ENCODE results near the gene RGS18. TPM values are rescaled to one million over a fixed set of nuclear protein-coding genes. Genes with fewer than 3 reads are reported as not detected.

RGS18 gene
- total and polyA plus RNA-seq, 2 of the 8 experiments (the other 6 are each of a cell fraction or from before 2014, with no cell fraction given): not detected

- no peaks in the 10 kb centered on the region for H3K36me3 ChIP-seq (ENCODE audit: control insufficient read depth in 2 of 4, insufficient read depth in 4 of 4, low read length in 3 of 4)
- H2AFZ ChIP-seq (ENCODE audit: low read length): no peak overlapping the region
- ChIA-PET CTCF (ENCODE audit: partially characterized antibody) (no interaction called here), POLR2A (ENCODE audit: partially characterized antibody) (no interaction called here)
- H3K23ac ChIP-seq (ENCODE audit: insufficient read length): no peak overlapping the region
- no peak for DNase-seq (ENCODE audit: low read depth in 1 of 2, low spot score in 2 of 2)
- H3K9me3 ChIP-seq (ENCODE audit: insufficient read depth in 2 of 2, low read depth in 1 of 2, low read length in 1 of 2): no peaks in the 10 kb centered on the region
- no peak overlapping the region for H3K56ac ChIP-seq (replicated peaks; ENCODE audit: insufficient read length, low read depth, low read length)
- H2BK20ac ChIP-seq (ENCODE audit: low read length): no peak overlapping the region
- no peak overlapping the region for H2AK5ac ChIP-seq (ENCODE audit: low read depth, low read length)
- no peak overlapping the region for H3K9ac ChIP-seq (replicated peaks in 1 of 4; ENCODE audit: extremely low read depth in 1 of 4, low read depth in 3 of 4, low read length in 3 of 4)
- no peak for FAIRE-seq
- no peak overlapping the region for H3K14ac ChIP-seq (ENCODE audit: insufficient read length)
- no peaks in the 10 kb centered on the region for H3K79me1 ChIP-seq (ENCODE audit: low read depth, low read length)
- H3K4ac ChIP-seq (replicated peaks; ENCODE audit: insufficient read length, low read depth, low read length): no peak overlapping the region
- no peaks in the 10 kb centered on the region for H3K23me2 ChIP-seq (ENCODE audit: low read depth, low read length)
- H3K4me3 ChIP-seq (ENCODE audit: extremely low read depth in 1 of 4, insufficient read depth in 2 of 4, low read depth in 3 of 4, low read length in 4 of 4): no peak overlapping the region
- no peak overlapping the region for H2BK12ac ChIP-seq (ENCODE audit: low read depth, low read length)
- no peak overlapping the region for H2BK5ac ChIP-seq (ENCODE audit: low read depth, low read length)
- no peak overlapping the region for H4K8ac ChIP-seq (ENCODE audit: extremely low read depth, insufficient read depth, low read length)
- H3K4me2 ChIP-seq (ENCODE audit: insufficient read depth in 1 of 2, low read depth in 2 of 2, low read length in 2 of 2): no peak overlapping the region
- H4K91ac ChIP-seq (replicated peaks; ENCODE audit: insufficient read length, low read length): no peak overlapping the region
- no peaks in the 10 kb centered on the region for H3K79me2 ChIP-seq (ENCODE audit: control insufficient read depth in 1 of 2, insufficient read depth in 2 of 2, low read length in 2 of 2)
- H4K20me1 ChIP-seq (replicated peaks in 1 of 2; ENCODE audit: control insufficient read depth in 1 of 2, insufficient read depth in 2 of 2, low read length in 2 of 2): no peaks in the 10 kb centered on the region
- no peak overlapping the region for H3K27ac ChIP-seq (ENCODE audit: low read depth, low read length)
- no peak overlapping the region for H3K18ac ChIP-seq (ENCODE audit: extremely low read depth, low read length)
- H3K27me3 ChIP-seq (replicated peaks in 1 of 4; ENCODE audit: control insufficient read depth in 3 of 4, extremely low read depth in 1 of 4, insufficient read depth in 3 of 4, low read length in 3 of 4): no peaks in the 10 kb centered on the region
- WGBS, 2 experiments (ENCODE audit: extremely low coverage in 1 of 2, insufficient coverage in 1 of 2, insufficient read length in 1 of 2, insufficient replicate concordance in 2 of 2, low coverage in 1 of 2, low lambda C conversion rate in 2 of 2, missing lambda C conversion rate in 1 of 2): 83% methylated on average over 1 of the region's 1 CpG; no CpG with 5 or more reads in 1 of the 2 experiments
- H2BK120ac ChIP-seq (replicated peaks; ENCODE audit: low read depth, low read length): no peak overlapping the region
- no peak overlapping the region for H4K5ac ChIP-seq (ENCODE audit: insufficient read length, low read depth, low read length)
- peaks cover 0 to 5% (median 2%) of the 10 kb centered on the region in 4 experiments; a peak in 1 of 7 replicates for H3K4me1 ChIP-seq (replicated peaks in 1 of 4; ENCODE audit: control insufficient read depth in 3 of 4, insufficient read depth in 4 of 4, low read length in 3 of 4)
- H2BK15ac ChIP-seq (ENCODE audit: low read length): no peak overlapping the region
- no peak for TF ChIP-seq BCL11A (IDR thresholded peaks at IDR 0.05; ENCODE audit: low read depth in 2 of 2, low read length in 2 of 2)
- TF ChIP-seq CTBP2 (IDR thresholded peaks at IDR 0.05; ENCODE audit: borderline replicate concordance, insufficient read depth, insufficient read length, low read length): no peak
- TF ChIP-seq, protein P1, sequence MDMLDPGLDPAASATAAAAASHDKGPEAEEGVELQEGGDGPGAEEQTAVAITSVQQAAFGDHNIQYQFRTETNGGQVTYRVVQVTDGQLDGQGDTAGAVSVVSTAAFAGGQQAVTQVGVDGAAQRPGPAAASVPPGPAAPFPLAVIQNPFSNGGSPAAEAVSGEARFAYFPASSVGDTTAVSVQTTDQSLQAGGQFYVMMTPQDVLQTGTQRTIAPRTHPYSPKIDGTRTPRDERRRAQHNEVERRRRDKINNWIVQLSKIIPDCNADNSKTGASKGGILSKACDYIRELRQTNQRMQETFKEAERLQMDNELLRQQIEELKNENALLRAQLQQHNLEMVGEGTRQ (IDR thresholded peaks at IDR 0.05; ENCODE audit: low read length): no peak
- TF ChIP-seq, protein P2, sequence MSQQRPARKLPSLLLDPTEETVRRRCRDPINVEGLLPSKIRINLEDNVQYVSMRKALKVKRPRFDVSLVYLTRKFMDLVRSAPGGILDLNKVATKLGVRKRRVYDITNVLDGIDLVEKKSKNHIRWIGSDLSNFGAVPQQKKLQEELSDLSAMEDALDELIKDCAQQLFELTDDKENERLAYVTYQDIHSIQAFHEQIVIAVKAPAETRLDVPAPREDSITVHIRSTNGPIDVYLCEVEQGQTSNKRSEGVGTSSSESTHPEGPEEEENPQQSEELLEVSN (IDR thresholded peaks at IDR 0.05): no peak
- TF ChIP-seq SP2 (IDR thresholded peaks at IDR 0.05; ENCODE audit: low read length): no peak
- no peak for TF ChIP-seq JUND (IDR thresholded peaks at IDR 0.05; ENCODE audit: low read length)
- TF ChIP-seq EP300 (IDR thresholded peaks at IDR 0.05; ENCODE audit: borderline replicate concordance in 1 of 2, low read depth in 2 of 2, low read length in 2 of 2): no peak
These were observed 28.1 kb upstream of the RGS18 start for GRCh38 chr1:192130175-192130574.
